H1 (cell line): ENCODE data around the gene LAMA3. TPM values are rescaled to one million over a fixed set of nuclear protein-coding genes. Genes with fewer than 3 reads are reported as not detected.

ENCODE experiments used
- CTCF ChIA-PET: fragments of 300-600 bp; sonication (Branson Sonifier 250); formaldehyde crosslinking; loops from one replicate; lab custom pipeline; 2021; ENCODE audit not compliant: partially characterized antibody; lab: Charles Lee
- POLR2A ChIA-PET: fragments of 300-600 bp; sonication (Branson Sonifier 250); formaldehyde crosslinking; loops from one replicate; lab custom pipeline; 2021; ENCODE audit warnings: inconsistent platforms; ENCODE audit not compliant: partially characterized antibody; lab: Charles Lee
- DNase-seq, 2 experiments: peaks; one replicate each; pipeline versions ENCODE4 v3.0.0 to v3.0.0-alpha.2; 2010 to 2022; ENCODE audit warnings: low spot score in 2 of 2, low read depth in 1 of 2, mixed read lengths in 1 of 2
- FAIRE-seq: peaks from 2 replicates; lab custom pipeline; 2011; peaks lifted over from hg19 to GRCh38; lab: Jason Lieb, UNC
- H2AFZ ChIP-seq: 2 replicates; pipeline ENCODE4 v1.8.1; 2012; ENCODE audit warnings: low read length, inconsistent platforms
- H2AK5ac ChIP-seq: 2 replicates; pipeline ENCODE4 v1.6.1; 2013; ENCODE audit warnings: low read depth, low read length
- H2BK120ac ChIP-seq: replicated peaks from 2 replicates; pipeline ENCODE3; 2013; ENCODE audit warnings: low read depth, low read length, inconsistent platforms
- H2BK12ac ChIP-seq: 2 replicates; pipeline ENCODE4 v1.6.1; 2013; ENCODE audit warnings: low read depth, low read length
- H2BK15ac ChIP-seq: 2 replicates; pipeline ENCODE4 v1.6.1; 2013; ENCODE audit warnings: low read length
- H2BK20ac ChIP-seq: 2 replicates; pipeline ENCODE4 v1.6.1; 2013; ENCODE audit warnings: low read length
- H2BK5ac ChIP-seq: 2 replicates; pipeline ENCODE4 v1.6.1; 2013; ENCODE audit warnings: low read depth, low read length
- H3K14ac ChIP-seq: 2 replicates; pipeline ENCODE4 v1.6.1; 2013; ENCODE audit warnings: inconsistent platforms; ENCODE audit not compliant: insufficient read length
- H3K18ac ChIP-seq: 2 replicates; pipeline ENCODE4 v1.6.1; 2013; ENCODE audit warnings: low read length; ENCODE audit errors: extremely low read depth
- H3K23ac ChIP-seq: 2 replicates; pipeline ENCODE4 v1.6.1; 2013; ENCODE audit warnings: inconsistent platforms; ENCODE audit not compliant: insufficient read length
- H3K23me2 ChIP-seq: 2 replicates; pipeline ENCODE4 v1.6.1; 2013; ENCODE audit warnings: low read depth, low read length
- H3K27ac ChIP-seq: 2 replicates; pipeline ENCODE4 v1.6.1; 2011; ENCODE audit warnings: low read depth, low read length, inconsistent platforms
- H3K27me3 ChIP-seq, 4 experiments: replicated peaks in 1 of 4; 1 replicate in 1 of 4; 2 replicates in 3 of 4; pipeline versions ENCODE4 v1.6.1 to v1.8.1; 2011 to 2013; ENCODE audit warnings: low read length in 3 of 4, mild to moderate bottlenecking in 3 of 4, inconsistent platforms in 2 of 4, mixed read lengths in 2 of 4, moderate library complexity in 1 of 4; ENCODE audit not compliant: control insufficient read depth in 3 of 4, insufficient read depth in 3 of 4; ENCODE audit errors: extremely low read depth in 1 of 4
- H3K36me3 ChIP-seq, 4 experiments: 2 replicates each; pipeline versions ENCODE4 v1.6.1 to v1.8.1; 2011 to 2013; ENCODE audit warnings: mild to moderate bottlenecking in 4 of 4, low read length in 3 of 4, moderate library complexity in 2 of 4, control low read depth in 1 of 4, inconsistent platforms in 1 of 4; ENCODE audit not compliant: insufficient read depth in 4 of 4, control insufficient read depth in 2 of 4
- H3K4ac ChIP-seq: replicated peaks from 2 replicates; pipeline ENCODE3; 2013; ENCODE audit warnings: low read length, low read depth, mixed read lengths, inconsistent platforms; ENCODE audit not compliant: insufficient read length
- H3K4me1 ChIP-seq, 4 experiments: replicated peaks in 1 of 4; 1 replicate in 1 of 4; 2 replicates in 3 of 4; pipeline versions ENCODE4 v1.6.1 to v1.8.1; 2011 to 2013; ENCODE audit warnings: low read length in 3 of 4, inconsistent platforms in 2 of 4, mixed read lengths in 1 of 4; ENCODE audit not compliant: insufficient read depth in 4 of 4, control insufficient read depth in 3 of 4
- H3K4me2 ChIP-seq, 2 experiments: 2 replicates each; pipeline versions ENCODE4 v1.6.1 to v1.8.1; 2011 to 2013; ENCODE audit warnings: low read depth in 2 of 2, low read length in 2 of 2, control low read depth in 1 of 2, inconsistent platforms in 1 of 2, mild to moderate bottlenecking in 1 of 2; ENCODE audit not compliant: insufficient read depth in 1 of 2
- H3K4me3 ChIP-seq, 4 experiments: fragments of 200-600, 300-600 bp in 1 of 4; sonication (generic), shearing (Covaris generic), sonication (Bioruptor Twin) in 1 of 4; 2 replicates each; pipeline versions ENCODE4 v1.5.1 to v1.8.1; 2011 to 2016; ENCODE audit warnings: low read length in 4 of 4, low read depth in 3 of 4, control low read depth in 2 of 4, inconsistent platforms in 2 of 4, mild to moderate bottlenecking in 2 of 4, mixed read lengths in 1 of 4, moderate library complexity in 1 of 4; ENCODE audit not compliant: insufficient read depth in 2 of 4; ENCODE audit errors: extremely low read depth in 1 of 4
- H3K56ac ChIP-seq: replicated peaks from 2 replicates; pipeline ENCODE3; 2013; ENCODE audit warnings: low read depth, mild to moderate bottlenecking, mixed read lengths, low read length, inconsistent platforms; ENCODE audit not compliant: insufficient read length
- H3K79me1 ChIP-seq: 2 replicates; pipeline ENCODE4 v1.6.1; 2013; ENCODE audit warnings: low read depth, low read length, control low read depth
- H3K79me2 ChIP-seq, 2 experiments: 2 replicates each; pipeline versions ENCODE4 v1.6.1 to v1.8.1; 2012 to 2013; ENCODE audit warnings: low read length in 2 of 2, mild to moderate bottlenecking in 2 of 2, inconsistent platforms in 1 of 2; ENCODE audit not compliant: insufficient read depth in 2 of 2, control insufficient read depth in 1 of 2
- H3K9ac ChIP-seq, 4 experiments: replicated peaks in 1 of 4; 1 replicate in 1 of 4; 2 replicates in 3 of 4; pipeline versions ENCODE4 v1.6.1 to v1.8.1; 2011 to 2013; ENCODE audit warnings: low read depth in 3 of 4, low read length in 3 of 4, control low read depth in 2 of 4, mild to moderate bottlenecking in 2 of 4, moderate library complexity in 2 of 4, inconsistent platforms in 1 of 4; ENCODE audit errors: extremely low read depth in 1 of 4
- H3K9me3 ChIP-seq, 2 experiments: 2 replicates each; pipeline versions ENCODE4 v1.6.1 to v1.8.1; 2012 to 2013; ENCODE audit warnings: mild to moderate bottlenecking in 2 of 2, moderate library complexity in 2 of 2, control low read depth in 1 of 2, inconsistent platforms in 1 of 2, low read depth in 1 of 2, low read length in 1 of 2, mixed read lengths in 1 of 2; ENCODE audit not compliant: insufficient read depth in 2 of 2
- H4K20me1 ChIP-seq, 2 experiments: replicated peaks in 1 of 2; 2 replicates each; pipeline versions ENCODE3 to v1.8.1; 2011 to 2013; ENCODE audit warnings: inconsistent platforms in 2 of 2, low read length in 2 of 2, mild to moderate bottlenecking in 1 of 2; ENCODE audit not compliant: insufficient read depth in 2 of 2, control insufficient read depth in 1 of 2
- H4K5ac ChIP-seq: 2 replicates; pipeline ENCODE4 v1.6.1; 2013; ENCODE audit warnings: low read length, low read depth, mixed read lengths, inconsistent platforms; ENCODE audit not compliant: insufficient read length
- H4K8ac ChIP-seq: 2 replicates; pipeline ENCODE4 v1.8.0; 2013; ENCODE audit warnings: mild to moderate bottlenecking, moderate library complexity, low read length, inconsistent platforms; ENCODE audit not compliant: insufficient read depth; ENCODE audit errors: extremely low read depth
- H4K91ac ChIP-seq: replicated peaks from 2 replicates; pipeline ENCODE3; 2013; ENCODE audit warnings: low read length, mixed read lengths, inconsistent platforms; ENCODE audit not compliant: insufficient read length
- BCL11A ChIP-seq, 2 experiments: IDR thresholded peaks; one replicate each; pipeline ENCODE4 v1.6.1; 2011; ENCODE audit warnings: low read depth in 2 of 2, low read length in 2 of 2, mild to moderate bottlenecking in 2 of 2
- BRCA1 ChIP-seq: IDR thresholded peaks from 2 replicates; pipeline ENCODE4 v1.6.1; 2012; ENCODE audit warnings: low read depth, low read length, improper control_type of control experiment
- CEBPB ChIP-seq: IDR thresholded peaks from 2 replicates; pipeline ENCODE4 v1.6.1; 2012; ENCODE audit warnings: low read depth, low read length
- CREB1 ChIP-seq: IDR thresholded peaks from 2 replicates; pipeline ENCODE4 v1.6.1; 2012; ENCODE audit warnings: inconsistent platforms
- FOSL1 ChIP-seq: IDR thresholded peaks from 2 replicates; pipeline ENCODE4 v1.6.1; 2011; ENCODE audit warnings: mild to moderate bottlenecking, low read depth, low read length, moderate library complexity; ENCODE audit not compliant: insufficient read depth
- JUND ChIP-seq: IDR thresholded peaks from 2 replicates; pipeline ENCODE4 v1.6.1; 2011; ENCODE audit warnings: mild to moderate bottlenecking, improper control_type of control experiment, low read length
- KDM1A ChIP-seq: fragments of 200-600, 300-600 bp; sonication (generic); IDR thresholded peaks from 2 replicates; pipeline ENCODE4 v1.7.1; 2016; ENCODE audit warnings: mild to moderate bottlenecking, low read length, borderline replicate concordance
- POU5F1 ChIP-seq: IDR thresholded peaks from 2 replicates; pipeline ENCODE4 v1.6.1; 2011; ENCODE audit warnings: low read depth, mild to moderate bottlenecking, low read length, moderate library complexity
- RAD21 ChIP-seq, 2 experiments: IDR thresholded peaks in 1 of 2; conservative IDR thresholded peaks in 1 of 2; 2 replicates each; pipeline ENCODE4 v1.6.1; 2011; ENCODE audit warnings: low read depth in 2 of 2, low read length in 2 of 2, improper control_type of control experiment in 1 of 2, inconsistent platforms in 1 of 2, mild to moderate bottlenecking in 1 of 2, moderate library complexity in 1 of 2
- SIX5 ChIP-seq: IDR thresholded peaks from 2 replicates; pipeline ENCODE4 v1.6.1; 2011; ENCODE audit warnings: mild to moderate bottlenecking, low read depth, low read length
- SP1 ChIP-seq: IDR thresholded peaks from 2 replicates; pipeline ENCODE4 v1.6.1; 2011; ENCODE audit warnings: low read depth, low read length
- SP2 ChIP-seq: IDR thresholded peaks from 2 replicates; pipeline ENCODE4 v1.6.1; 2012; ENCODE audit warnings: mild to moderate bottlenecking, low read length, inconsistent platforms
- SP4 ChIP-seq: IDR thresholded peaks from 2 replicates; pipeline ENCODE4 v1.6.1; 2012; ENCODE audit warnings: low read length, inconsistent platforms
- TAF7 ChIP-seq: optimal IDR thresholded peaks from 2 replicates; pipeline ENCODE3; 2011; ENCODE audit warnings: low read depth, mild to moderate bottlenecking, inconsistent platforms, low read length, moderate library complexity, borderline replicate concordance
- TBP ChIP-seq: IDR thresholded peaks from 2 replicates; pipeline ENCODE4 v1.6.1; 2011; ENCODE audit warnings: low read depth, low read length, improper control_type of control experiment
- TEAD4 ChIP-seq: IDR thresholded peaks from 2 replicates; pipeline ENCODE4 v1.6.1; 2012; ENCODE audit warnings: low read depth, low read length, inconsistent platforms, mixed read lengths
- ZNF274 ChIP-seq: IDR thresholded peaks from 2 replicates; pipeline ENCODE4 v1.7.0; 2012; ENCODE audit warnings: low read length, borderline replicate concordance; ENCODE audit errors: extremely low read depth
- WGBS, 2 experiments: shearing (Covaris generic) in 1 of 2; methylation state at CpG; one replicate each; pipeline versions ENCODE4 v1.1.6 to v1.1.7; 2013 to 2015; ENCODE audit warnings: low lambda C conversion rate in 2 of 2, mixed read lengths in 2 of 2, inconsistent platforms in 1 of 2, low coverage in 1 of 2, missing lambda C conversion rate in 1 of 2; ENCODE audit not compliant: insufficient replicate concordance in 2 of 2, insufficient coverage in 1 of 2, insufficient read length in 1 of 2; ENCODE audit errors: extremely low coverage in 1 of 2, missing lambda C conversion rate in 1 of 2; 5-methylcytosine and 5-hydroxymethylcytosine counted together
- polyA plus RNA-seq, 7 experiments: library from polyadenylated mRNA; depleted of rRNA in 3 of 7; stranded (reverse) in 5 of 7; unstranded in 2 of 7; fragments of >200 nt in 5 of 7; fragments of 200-250 nt in 2 of 7; gene quantifications; 1 replicate in 5 of 7; 2 replicates in 1 of 7; 4 replicates in 1 of 7; pipeline versions ENCODE4 v1.2.1 to v1.2.3, GENCODE V29; 2011 to 2013; ENCODE audit warnings: missing spikeins in 2 of 7, mixed read lengths in 2 of 7
- total RNA-seq: library from RNA; stranded (reverse); fragmentation: NEBNext Ultra II Directional; extraction: Animal tissue kit (Norgen Biotek cat#: 25700); gene quantifications from 2 replicates; pipeline ENCODE4 v1.2.1, GENCODE V29; 2021

LAMA3 gene
- total and polyA plus RNA-seq, 2 of the 8 experiments (the other 6 are each of a cell fraction or from before 2014, with no cell fraction given) = 0.76 to 5.0 TPM

DNA sequence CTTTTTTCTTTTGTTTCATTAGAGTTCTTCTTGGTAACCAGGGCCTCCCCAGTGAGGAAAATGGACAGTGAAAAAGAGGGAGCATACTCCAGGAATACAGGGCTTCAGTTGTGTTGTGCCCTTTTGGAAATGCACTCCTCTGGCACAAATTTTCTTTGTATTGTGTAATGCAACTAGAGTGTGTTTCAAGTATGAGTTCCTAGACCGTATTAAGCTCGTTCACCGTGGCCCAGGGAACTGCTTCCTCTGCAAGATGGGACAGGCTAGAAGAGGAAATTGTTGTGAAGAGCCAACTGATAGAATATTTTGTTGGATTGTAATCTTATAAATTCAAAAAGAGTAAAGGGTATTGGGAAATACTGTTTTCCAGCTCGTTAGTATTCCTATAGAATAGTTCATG, 188.1 kb downstream of the LAMA3 start:
- ChIA-PET POLR2A (no interaction called here), CTCF (interaction anchor here (1.2 to 1.5 kb wide), 2 partner anchors 16 to 612 kb away, joined by 3 to 4 read pairs; no protein-coding TSS in a partner anchor)
- no peak overlapping the region for H2BK120ac ChIP-seq
- H2AFZ ChIP-seq = no peak overlapping the region
- no peak overlapping the region for H2BK12ac ChIP-seq
- H3K56ac ChIP-seq = no peak overlapping the region
- no peak overlapping the region for H3K18ac ChIP-seq
- H3K79me1 ChIP-seq = no peaks in the 10 kb centered on the region
- DNase-seq = no peak
- peaks cover 0 to 4% (median 3%) of the 10 kb centered on the region in 4 experiments; a peak in 4 of 7 replicates for H3K4me1 ChIP-seq
- H3K14ac ChIP-seq = no peak overlapping the region
- no peak overlapping the region for H3K27ac ChIP-seq
- 89% methylated on average over 4 of the region's 4 CpGs; no CpG with 5 or more reads in 1 of the 2 experiments for WGBS, 2 experiments
- H3K9me3 ChIP-seq = no peaks in the 10 kb centered on the region
- H4K91ac ChIP-seq = no peak overlapping the region
- no peak overlapping the region for H3K9ac ChIP-seq
- H2BK15ac ChIP-seq = no peak overlapping the region
- H3K23ac ChIP-seq = no peak overlapping the region
- H3K23me2 ChIP-seq = no peaks in the 10 kb centered on the region; the same call in 1 of the 2 replicates
- no peak overlapping the region for H4K8ac ChIP-seq
- no peak overlapping the region for H2BK5ac ChIP-seq
- FAIRE-seq = no peak
- no peaks in the 10 kb centered on the region for H4K20me1 ChIP-seq
- no peak overlapping the region for H2BK20ac ChIP-seq
- no peak overlapping the region for H4K5ac ChIP-seq
- H3K27me3 ChIP-seq = no peaks in the 10 kb centered on the region
- TF ChIP-seq CREB1 (no peak), ZNF274 (no peak), BRCA1 (no peak), RAD21 (IDR thresholded peaks at IDR 0.05 in 1 of 2, conservative IDR thresholded peaks at IDR 0.05 in 1 of 2; ENCODE audit: low read depth in 2 of 2, low read length in 2 of 2) (no peak), CEBPB (no peak), SIX5 (no peak), JUND (no peak), POU5F1 (no peak), KDM1A (no peak), TAF7 (no peak), BCL11A (IDR thresholded peaks at IDR 0.05; ENCODE audit: low read depth in 2 of 2, low read length in 2 of 2) (no peak), TBP (no peak), SP2 (no peak), SP1 (no peak), TEAD4 (no peak), FOSL1 (no peak), SP4 (no peak)
- H3K36me3 ChIP-seq = no peaks in the 10 kb centered on the region
- no peak overlapping the region for H3K4me2 ChIP-seq
- H3K4ac ChIP-seq = no peak overlapping the region
- no peak overlapping the region for H2AK5ac ChIP-seq
- no peak overlapping the region for H3K4me3 ChIP-seq
- H3K79me2 ChIP-seq = no peaks in the 10 kb centered on the region
